Measurements from ENCODE around the gene CTBP1.

The CTBP1 gene

DNA sequence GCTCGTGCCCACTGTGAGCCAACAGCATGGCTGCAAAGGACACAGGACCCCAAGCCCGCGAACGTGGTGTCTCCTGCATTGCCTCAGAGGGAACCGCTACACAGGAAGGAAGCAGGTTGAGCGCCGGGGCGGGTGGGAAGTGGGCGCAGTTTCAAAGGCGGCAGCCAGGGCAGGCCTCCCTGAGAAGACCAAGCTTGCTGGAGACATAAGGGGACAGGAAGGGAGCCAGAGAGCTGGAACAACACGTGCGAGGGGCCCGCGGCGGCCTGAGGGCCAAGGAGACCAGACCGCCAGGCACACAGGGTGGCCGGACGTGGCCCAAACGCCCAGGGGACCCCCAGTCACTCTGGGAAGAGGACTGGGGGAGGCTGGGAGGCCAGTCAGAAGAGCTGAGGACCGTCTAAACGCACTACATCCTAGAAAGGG is 32.0 kb downstream of the CTBP1 start:
- no peak for DNase-seq (ENCODE audit: low read depth)
- no peak for TF ChIP-seq CTCF (IDR thresholded peaks at IDR 0.05; ENCODE audit: insufficient read depth, low read depth, low read length, missing control alignments)
- H3K4me3 ChIP-seq (ENCODE audit: low read length), result no peak overlapping the region

GRCh38 chr4:1216076-1216614 is 32.8 kb downstream of the CTBP1 start:
- TF ChIP-seq CTCF (IDR thresholded peaks at IDR 0.05; ENCODE audit: insufficient read depth, low read depth, low read length, missing control alignments), result no peak
- no peak for DNase-seq (ENCODE audit: low read depth)
- H3K4me3 ChIP-seq (ENCODE audit: low read length), result no peak overlapping the region

GRCh38 chr4:1215141-1216075 is 33.5 kb downstream of the CTBP1 start:
- DNase-seq (ENCODE audit: low read depth), result no peak
- no peak overlapping the region for H3K4me3 ChIP-seq (ENCODE audit: low read length)
- TF ChIP-seq CTCF (IDR thresholded peaks at IDR 0.05; ENCODE audit: insufficient read depth, low read depth, low read length, missing control alignments), result no peak

- H3K4me3 ChIP-seq (ENCODE audit: low read length), result no peak overlapping the region
- no peak for TF ChIP-seq CTCF (IDR thresholded peaks at IDR 0.05; ENCODE audit: insufficient read depth, low read depth, low read length, missing control alignments)
- DNase-seq (ENCODE audit: low read depth), result no peak
These were observed 34.5 kb downstream of the CTBP1 start for GRCh38 chr4:1214101-1215095.

DNA sequence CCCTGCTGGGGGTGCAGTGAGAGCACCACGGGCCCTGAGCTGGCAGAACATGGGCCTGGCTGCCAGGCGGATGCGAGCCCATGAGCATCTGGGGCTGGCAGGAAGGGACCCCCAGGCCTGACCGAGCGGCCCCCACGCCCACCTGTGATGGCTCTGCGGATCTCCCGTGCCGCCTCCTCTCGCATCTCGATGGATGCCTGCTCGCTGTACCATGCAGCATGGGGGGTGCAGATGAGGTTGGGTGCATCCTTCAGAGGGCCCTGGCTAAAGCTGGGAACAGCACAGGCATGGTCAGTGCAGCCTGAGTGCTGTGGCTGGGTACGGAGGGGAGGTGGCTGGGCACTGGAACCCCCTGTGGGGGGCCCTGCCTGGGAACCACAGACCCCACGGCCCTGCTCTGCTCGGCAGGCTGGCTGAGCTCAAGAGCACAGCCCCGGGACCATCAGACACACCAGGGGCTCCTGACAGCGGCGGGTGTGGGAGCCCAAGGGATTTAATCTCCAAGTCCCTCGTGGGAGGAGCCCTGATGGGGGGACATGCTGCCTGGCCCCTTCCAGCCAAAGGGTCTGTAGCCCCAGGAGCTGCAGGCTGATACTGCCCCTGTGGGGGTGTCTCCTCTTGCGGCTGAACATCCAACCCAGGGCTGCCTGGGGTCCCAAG is 35.5 kb downstream of the CTBP1 start:
- no peak for DNase-seq (ENCODE audit: low read depth)
- H3K4me3 ChIP-seq (ENCODE audit: low read length), result no peak overlapping the region
- no peak for TF ChIP-seq CTCF (IDR thresholded peaks at IDR 0.05; ENCODE audit: insufficient read depth, low read depth, low read length, missing control alignments)

Data from epithelial cell of esophagus (primary cell).